Measurements from ENCODE around the gene BRIP1.
"Not testable (repeated sequence)": the region's sequence is repeated elsewhere in the genome, so short reads cannot be mapped to it uniquely, and the experiment has no call there.

Gene BRIP1

DNA sequence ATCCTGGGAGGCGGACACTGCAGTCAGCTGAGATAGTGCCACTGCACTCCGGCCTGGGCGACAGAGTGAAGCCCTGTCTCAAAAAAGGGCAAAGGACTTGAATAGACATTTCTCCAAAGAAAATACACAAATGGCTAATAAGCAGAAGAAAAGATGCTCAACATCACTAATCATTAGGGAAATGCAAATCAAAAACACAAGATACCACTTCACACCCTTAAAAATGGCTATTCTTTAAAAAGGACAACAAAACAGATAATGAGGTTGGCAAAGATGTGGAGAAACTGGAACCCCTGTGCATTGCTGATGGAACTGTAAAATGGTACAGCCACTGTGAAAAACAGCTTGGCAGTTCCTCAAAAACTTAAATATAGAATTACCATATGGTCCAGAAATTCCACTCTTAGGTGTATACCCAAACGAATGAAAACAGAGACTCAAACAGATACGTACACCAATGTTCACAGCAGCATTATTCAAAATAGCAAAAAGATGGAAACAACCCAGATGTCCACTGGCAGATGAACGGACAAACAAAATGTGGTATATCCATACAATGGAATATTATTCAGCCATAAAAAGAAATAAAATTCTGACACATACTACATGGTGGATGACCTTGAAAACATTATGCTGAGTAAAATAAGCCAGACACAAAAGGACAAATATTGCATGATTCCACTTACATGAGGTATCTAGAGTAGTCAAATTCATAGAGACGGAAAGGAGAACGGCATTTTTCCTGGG is 35.5 kb downstream of the BRIP1 start:
- no peak overlapping the region for H3K4me3 ChIP-seq (ENCODE audit: low read depth, low read length)
- TF ChIP-seq, protein P1, sequence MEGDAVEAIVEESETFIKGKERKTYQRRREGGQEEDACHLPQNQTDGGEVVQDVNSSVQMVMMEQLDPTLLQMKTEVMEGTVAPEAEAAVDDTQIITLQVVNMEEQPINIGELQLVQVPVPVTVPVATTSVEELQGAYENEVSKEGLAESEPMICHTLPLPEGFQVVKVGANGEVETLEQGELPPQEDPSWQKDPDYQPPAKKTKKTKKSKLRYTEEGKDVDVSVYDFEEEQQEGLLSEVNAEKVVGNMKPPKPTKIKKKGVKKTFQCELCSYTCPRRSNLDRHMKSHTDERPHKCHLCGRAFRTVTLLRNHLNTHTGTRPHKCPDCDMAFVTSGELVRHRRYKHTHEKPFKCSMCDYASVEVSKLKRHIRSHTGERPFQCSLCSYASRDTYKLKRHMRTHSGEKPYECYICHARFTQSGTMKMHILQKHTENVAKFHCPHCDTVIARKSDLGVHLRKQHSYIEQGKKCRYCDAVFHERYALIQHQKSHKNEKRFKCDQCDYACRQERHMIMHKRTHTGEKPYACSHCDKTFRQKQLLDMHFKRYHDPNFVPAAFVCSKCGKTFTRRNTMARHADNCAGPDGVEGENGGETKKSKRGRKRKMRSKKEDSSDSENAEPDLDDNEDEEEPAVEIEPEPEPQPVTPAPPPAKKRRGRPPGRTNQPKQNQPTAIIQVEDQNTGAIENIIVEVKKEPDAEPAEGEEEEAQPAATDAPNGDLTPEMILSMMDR (IDR thresholded peaks at IDR 0.05; ENCODE audit: low read depth, low read length), result no peak

- H3K4me3 ChIP-seq (ENCODE audit: low read depth, low read length), result not testable (repeated sequence)
These were observed 36.5 kb downstream of the BRIP1 start for GRCh38 chr17:61826866-61827265.

DNA sequence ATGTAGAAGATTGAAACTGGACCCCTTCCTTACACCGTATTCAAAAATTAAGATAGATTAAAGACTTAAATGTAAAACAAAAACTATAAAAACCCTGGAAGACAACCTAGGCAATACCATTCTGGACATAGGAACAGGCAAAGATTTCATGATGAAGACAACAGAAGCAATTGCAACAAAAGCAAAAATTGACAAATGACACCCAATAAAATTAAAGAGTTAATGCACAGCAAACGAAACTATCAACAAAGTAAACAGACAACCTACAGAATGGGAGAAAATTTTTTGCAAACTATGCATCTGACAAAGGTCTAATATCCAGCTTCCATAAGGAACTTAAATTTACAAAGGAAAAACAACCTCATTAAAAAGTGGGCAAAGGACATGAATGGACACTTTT is 37.1 kb downstream of the BRIP1 start:
- H3K4me3 ChIP-seq (ENCODE audit: low read depth, low read length), result not testable (repeated sequence)

DNA sequence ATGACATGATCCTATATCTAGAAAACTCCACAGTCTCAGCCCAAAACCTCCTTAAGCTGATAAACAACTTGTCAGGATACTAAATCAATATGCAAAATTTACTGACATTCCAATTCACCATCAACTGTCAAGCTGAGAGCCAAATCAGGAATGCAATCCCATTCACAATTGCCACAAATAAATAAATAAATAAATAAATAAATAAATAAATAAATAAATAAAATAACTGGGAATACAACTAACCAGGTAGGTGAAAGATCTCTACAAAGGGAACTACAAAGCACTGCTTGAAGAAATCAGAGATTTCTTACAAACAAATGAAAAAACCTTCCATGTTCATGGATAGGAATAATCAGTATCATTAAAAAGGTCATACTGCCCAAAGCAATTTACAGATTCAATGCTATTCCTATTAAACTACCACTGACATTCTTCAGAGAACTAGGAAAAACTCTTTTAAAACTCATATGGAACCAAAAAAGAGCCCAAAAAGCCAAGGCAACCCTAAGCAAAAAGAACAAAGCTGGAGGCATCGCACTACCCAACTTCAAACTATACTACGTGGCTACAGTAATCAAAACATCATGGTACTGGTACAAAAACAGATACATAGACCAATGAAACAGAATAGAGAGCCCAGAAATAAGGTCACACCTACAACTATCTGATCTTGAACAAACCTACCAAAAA is 37.7 kb downstream of the BRIP1 start:
- H3K4me3 ChIP-seq (ENCODE audit: low read depth, low read length), result no peak overlapping the region
- TF ChIP-seq, protein P1 (IDR thresholded peaks at IDR 0.05; ENCODE audit: low read depth, low read length), result no peak

GRCh38 chr17:61822326-61823285 is 40.7 kb downstream of the BRIP1 start:
- TF ChIP-seq, protein P1 (IDR thresholded peaks at IDR 0.05; ENCODE audit: low read depth, low read length), result no peak
- H3K4me3 ChIP-seq (ENCODE audit: low read depth, low read length), result no peak overlapping the region

- TF ChIP-seq, protein P1 (IDR thresholded peaks at IDR 0.05; ENCODE audit: low read depth, low read length), result no peak
- H3K4me3 ChIP-seq (ENCODE audit: low read depth, low read length), result no peak overlapping the region
These were observed 41.7 kb downstream of the BRIP1 start for GRCh38 chr17:61821655-61822054.

DNA sequence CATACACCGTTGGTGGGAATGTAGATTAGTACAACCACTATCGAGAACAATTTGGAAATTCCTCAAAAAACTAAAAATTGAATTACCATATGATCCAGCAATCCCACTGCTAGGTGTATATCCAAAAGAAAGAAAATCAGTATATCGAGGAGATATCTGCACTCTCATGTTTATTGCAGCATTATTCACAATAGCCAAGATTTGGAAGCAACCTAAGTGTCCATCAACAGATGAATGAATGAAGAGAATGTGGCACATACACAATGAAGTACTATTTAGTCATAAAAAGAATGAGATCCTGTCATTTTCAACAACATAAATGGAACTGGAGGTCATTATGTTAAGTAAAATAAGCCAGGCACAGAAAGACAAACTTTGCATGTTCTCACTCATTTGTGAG is 44.1 kb downstream of the BRIP1 start:
- H3K4me3 ChIP-seq (ENCODE audit: low read depth, low read length), result not testable (repeated sequence)

DNA sequence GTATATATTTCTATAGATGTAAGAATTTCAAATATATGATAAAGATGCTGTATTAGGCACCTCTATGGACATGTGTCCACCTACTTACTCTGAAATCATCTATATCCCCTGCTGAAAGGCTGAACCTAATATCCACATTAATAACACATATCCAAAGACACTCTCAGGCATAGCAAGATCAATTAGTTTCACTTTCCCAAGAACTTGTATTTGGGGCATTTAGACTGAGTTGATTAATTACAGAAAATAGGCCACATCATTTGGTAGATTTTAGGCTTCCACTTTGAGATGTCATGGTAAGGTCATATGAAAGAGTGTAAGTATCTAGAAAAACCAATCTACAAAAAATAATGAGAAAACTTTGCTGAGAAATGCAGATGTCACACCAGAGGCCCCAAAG is 45.1 kb downstream of the BRIP1 start:
- H3K4me3 ChIP-seq (ENCODE audit: low read depth, low read length), result no peak overlapping the region
- TF ChIP-seq, protein P1 (IDR thresholded peaks at IDR 0.05; ENCODE audit: low read depth, low read length), result no peak

All from WI38 (cell line).